Thoracic aorta (tissue), 2 donors: Measurements from ENCODE around the gene NAB1. TPM values are rescaled to one million over a fixed set of nuclear protein-coding genes. Genes with fewer than 3 reads are reported as not detected.
"Not testable (repeated sequence)": the region's sequence is repeated elsewhere in the genome, so short reads cannot be mapped to it uniquely, and the experiment has no call there.

Experiments used
- ATAC-seq: fragments of 150-250 bp; one replicate; pipeline ENCODE4 v1.8.0; 2017; ENCODE audit warnings: low read depth; ENCODE audit not compliant: insufficient number of reproducible peaks, low FRiP score
- DNase-seq: peaks from one replicate; pipeline ENCODE4 v3.0.0-alpha.2; 2020; ENCODE audit warnings: low spot score
- H3K27ac ChIP-seq, 2 donors: fragments of 200-600 bp; sonication (generic); 1 replicate in 1 of 2; 2 replicates in 1 of 2; pipeline ENCODE4 v1.5.1; 2016; ENCODE audit warnings: mild to moderate bottlenecking in 2 of 2, moderate library complexity in 2 of 2
- H3K27me3 ChIP-seq: fragments of 200-600 bp; sonication (generic); replicated peaks from 2 replicates; pipeline ENCODE4 v1.6.0; 2016; ENCODE audit warnings: mild to moderate bottlenecking; ENCODE audit not compliant: insufficient read depth
- H3K36me3 ChIP-seq: fragments of 200-600 bp; sonication (generic); one replicate; pipeline ENCODE4 v1.5.1; 2016
- H3K4me1 ChIP-seq, 2 donors: fragments of 200-600 bp; sonication (generic); 1 replicate in 1 of 2; 2 replicates in 1 of 2; pipeline versions ENCODE4 v1.5.1 to v1.6.0; 2016; ENCODE audit warnings: low read depth in 2 of 2, mild to moderate bottlenecking in 1 of 2; ENCODE audit not compliant: control insufficient read depth in 1 of 2
- H3K4me3 ChIP-seq: fragments of 200-600 bp; sonication (generic); 2 replicates; pipeline ENCODE4 v1.5.1; 2016; ENCODE audit warnings: mild to moderate bottlenecking
- H3K9me3 ChIP-seq: fragments of 200-600 bp; sonication (generic); 2 replicates; pipeline ENCODE4 v1.5.1; 2016
- total RNA-seq, 2 donors: library from RNA; depleted of rRNA; stranded (reverse); fragments of >200 nt; gene quantifications; one replicate each; pipeline versions ENCODE4 v1.1.0 to v1.2.3, GENCODE V29; 2016
- TF ChIP-seq, protein P1 (sequence below): fragments of 200-600 bp; sonication (generic); IDR thresholded peaks from one replicate; pipeline ENCODE4 v1.5.1; 2019; ENCODE audit warnings: antibody characterized with exemption

NAB1 gene
- total RNA-seq, 2 donors from 2014 or later, result 51.0 to 77.7 TPM

DNA sequence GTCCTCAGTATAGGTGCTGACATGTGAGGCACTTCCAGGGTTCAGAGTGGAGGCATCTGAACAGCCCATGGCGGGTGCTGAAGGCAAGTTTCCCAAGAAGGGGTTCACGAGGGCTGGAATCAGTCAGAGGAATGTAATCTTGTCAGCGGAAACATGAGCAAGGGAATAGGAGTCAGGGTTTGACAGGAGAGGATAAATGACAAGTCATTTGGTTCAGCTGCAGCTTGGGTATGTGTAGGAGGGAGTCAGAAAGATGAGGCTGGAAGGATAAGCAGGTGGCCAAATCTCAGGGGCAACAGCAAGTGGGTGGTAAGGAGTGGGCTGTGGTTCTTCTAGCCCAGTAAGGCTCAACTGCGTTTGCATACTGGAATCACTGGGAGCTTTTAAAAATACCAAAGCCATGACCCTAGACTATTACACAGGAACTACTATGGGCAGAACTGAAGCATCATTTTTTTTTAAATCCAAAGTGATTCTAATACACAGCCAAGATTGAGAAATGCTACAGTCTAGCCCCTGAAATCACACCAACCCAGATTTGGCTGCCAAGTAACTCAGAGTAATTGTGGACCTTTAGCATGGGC lies 41.8 kb upstream of the NAB1 start:
- TF ChIP-seq, protein P1, sequence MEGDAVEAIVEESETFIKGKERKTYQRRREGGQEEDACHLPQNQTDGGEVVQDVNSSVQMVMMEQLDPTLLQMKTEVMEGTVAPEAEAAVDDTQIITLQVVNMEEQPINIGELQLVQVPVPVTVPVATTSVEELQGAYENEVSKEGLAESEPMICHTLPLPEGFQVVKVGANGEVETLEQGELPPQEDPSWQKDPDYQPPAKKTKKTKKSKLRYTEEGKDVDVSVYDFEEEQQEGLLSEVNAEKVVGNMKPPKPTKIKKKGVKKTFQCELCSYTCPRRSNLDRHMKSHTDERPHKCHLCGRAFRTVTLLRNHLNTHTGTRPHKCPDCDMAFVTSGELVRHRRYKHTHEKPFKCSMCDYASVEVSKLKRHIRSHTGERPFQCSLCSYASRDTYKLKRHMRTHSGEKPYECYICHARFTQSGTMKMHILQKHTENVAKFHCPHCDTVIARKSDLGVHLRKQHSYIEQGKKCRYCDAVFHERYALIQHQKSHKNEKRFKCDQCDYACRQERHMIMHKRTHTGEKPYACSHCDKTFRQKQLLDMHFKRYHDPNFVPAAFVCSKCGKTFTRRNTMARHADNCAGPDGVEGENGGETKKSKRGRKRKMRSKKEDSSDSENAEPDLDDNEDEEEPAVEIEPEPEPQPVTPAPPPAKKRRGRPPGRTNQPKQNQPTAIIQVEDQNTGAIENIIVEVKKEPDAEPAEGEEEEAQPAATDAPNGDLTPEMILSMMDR, result no peak
- ATAC-seq, result no peak
- DNase-seq, result no peak
- Histone ChIP-seq H3K9me3 (no peaks in the 10 kb centered on the region), H3K27me3 (no peaks in the 10 kb centered on the region), H3K4me3 (no peak overlapping the region), H3K4me1 (peaks cover 0 to 13% of the 10 kb centered on the region in 2 donors), H3K36me3 (no peaks in the 10 kb centered on the region), H3K27ac (no peak overlapping the region)

DNA sequence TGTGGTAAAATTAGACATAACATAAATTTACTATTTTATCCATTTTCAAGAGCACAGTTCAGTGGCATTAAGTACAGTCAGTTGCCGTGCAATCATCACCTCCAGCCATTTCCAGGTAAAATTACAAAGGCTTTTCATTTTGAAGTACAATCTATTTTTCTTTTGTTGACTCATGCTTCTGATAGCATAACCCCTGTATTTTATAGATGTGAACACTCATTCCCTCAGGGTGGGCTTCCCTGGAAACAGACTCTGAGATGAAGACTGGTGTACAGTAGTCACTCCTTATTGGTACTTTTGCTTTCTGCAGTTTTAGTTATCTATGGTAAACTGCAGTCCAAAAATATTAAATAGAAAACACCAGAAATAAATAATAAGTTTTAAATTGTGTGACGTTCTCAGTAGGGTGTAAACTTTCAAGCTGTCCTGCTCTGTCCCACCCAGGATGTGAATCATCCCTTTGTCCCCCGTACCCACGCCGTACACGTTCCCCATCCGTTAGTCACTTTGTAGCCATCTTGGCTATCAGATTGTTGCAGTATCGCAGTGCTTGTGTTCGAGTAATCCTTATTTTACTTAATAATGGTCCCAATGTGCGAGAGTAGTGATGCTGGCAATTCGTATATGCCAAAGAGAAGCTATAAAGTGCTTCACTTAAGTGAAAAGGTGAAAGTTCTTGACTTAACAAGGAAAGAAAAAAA lies 41.1 kb upstream of the NAB1 start:
- Histone ChIP-seq H3K4me1 (peaks cover 0 to 13% of the 10 kb centered on the region in 2 donors), H3K27ac (no peak overlapping the region), H3K4me3 (no peak overlapping the region), H3K36me3 (no peaks in the 10 kb centered on the region), H3K27me3 (no peaks in the 10 kb centered on the region), H3K9me3 (no peaks in the 10 kb centered on the region)
- TF ChIP-seq, protein P1, result no peak
- DNase-seq (no peak), ATAC-seq (no peak)

DNA sequence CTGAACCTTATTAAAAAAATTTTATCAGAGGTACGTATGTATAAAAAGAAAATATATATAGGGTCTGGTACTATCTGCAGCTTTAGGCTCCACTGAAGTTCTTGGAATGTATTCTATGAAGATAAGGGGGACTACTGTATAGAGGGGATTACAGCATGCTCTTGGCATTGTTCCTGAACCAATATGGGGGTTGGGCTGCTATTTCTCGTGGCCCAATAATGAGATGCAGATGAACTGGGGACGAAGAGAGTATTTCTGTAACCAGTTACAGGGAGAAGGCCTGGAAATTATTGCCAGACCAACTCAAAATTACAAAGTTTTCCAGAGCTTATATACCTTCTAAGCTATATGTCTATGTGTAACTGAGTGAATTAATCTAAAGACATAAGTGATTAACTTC lies 40.0 kb upstream of the NAB1 start:
- not testable (repeated sequence) for H3K4me3 ChIP-seq, H3K36me3 ChIP-seq, H3K27ac ChIP-seq, H3K9me3 ChIP-seq, ATAC-seq, H3K27me3 ChIP-seq, DNase-seq
- peaks cover 0 to 13% of the 10 kb centered on the region in 2 donors for H3K4me1 ChIP-seq

DNA sequence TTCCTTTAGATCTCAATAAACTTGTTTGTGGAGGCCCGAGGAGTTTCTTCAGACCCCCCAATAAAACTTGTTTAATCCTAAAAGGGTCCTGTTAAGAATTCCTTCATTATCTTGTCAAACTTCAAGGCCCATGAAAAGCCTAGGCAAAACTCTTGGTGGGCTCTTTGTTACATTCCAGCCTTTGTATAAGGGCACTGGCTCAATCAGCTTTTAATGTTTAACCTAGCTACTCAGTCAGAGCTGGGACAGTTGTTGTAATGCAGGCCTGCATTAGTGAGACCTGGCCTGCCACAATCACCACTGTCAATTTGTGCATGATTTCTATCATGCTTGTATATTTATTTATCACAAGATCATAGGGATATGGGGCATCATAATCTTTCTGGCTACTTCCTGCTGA lies 39.5 kb upstream of the NAB1 start:
- H3K36me3 ChIP-seq, H3K27ac ChIP-seq: not testable (repeated sequence)
- H3K4me1 ChIP-seq, result peaks cover 0 to 13% of the 10 kb centered on the region in 2 donors

DNA sequence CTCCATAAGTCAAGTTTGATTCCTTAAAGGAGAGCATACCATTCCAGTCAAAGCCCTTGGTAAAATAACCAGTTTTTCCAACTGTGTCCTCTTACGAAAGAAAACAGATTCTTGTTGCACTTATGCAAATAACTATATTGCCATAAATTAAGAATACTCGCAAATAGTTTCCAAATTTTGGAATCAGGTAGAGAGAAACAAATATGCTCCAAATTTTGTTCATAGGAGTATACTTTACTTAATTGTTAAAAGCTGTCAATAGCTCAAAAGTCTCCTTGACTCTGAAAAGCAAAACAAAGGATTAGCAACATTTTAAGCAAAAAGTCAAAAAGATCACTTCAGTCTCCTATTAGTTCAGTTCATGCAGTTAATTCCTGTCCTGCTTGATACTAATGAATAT lies 38.4 kb upstream of the NAB1 start:
- not testable (repeated sequence) for ATAC-seq, H3K4me3 ChIP-seq, H3K27ac ChIP-seq, H3K9me3 ChIP-seq, DNase-seq, H3K27me3 ChIP-seq, H3K36me3 ChIP-seq
- H3K4me1 ChIP-seq, result peaks cover 0 to 13% of the 10 kb centered on the region in 2 donors

More for the DNA sequence above, 39.5 kb upstream of the NAB1 start:
- H3K9me3 ChIP-seq, DNase-seq, H3K4me3 ChIP-seq, H3K27me3 ChIP-seq, ATAC-seq: not testable (repeated sequence)

DNA sequence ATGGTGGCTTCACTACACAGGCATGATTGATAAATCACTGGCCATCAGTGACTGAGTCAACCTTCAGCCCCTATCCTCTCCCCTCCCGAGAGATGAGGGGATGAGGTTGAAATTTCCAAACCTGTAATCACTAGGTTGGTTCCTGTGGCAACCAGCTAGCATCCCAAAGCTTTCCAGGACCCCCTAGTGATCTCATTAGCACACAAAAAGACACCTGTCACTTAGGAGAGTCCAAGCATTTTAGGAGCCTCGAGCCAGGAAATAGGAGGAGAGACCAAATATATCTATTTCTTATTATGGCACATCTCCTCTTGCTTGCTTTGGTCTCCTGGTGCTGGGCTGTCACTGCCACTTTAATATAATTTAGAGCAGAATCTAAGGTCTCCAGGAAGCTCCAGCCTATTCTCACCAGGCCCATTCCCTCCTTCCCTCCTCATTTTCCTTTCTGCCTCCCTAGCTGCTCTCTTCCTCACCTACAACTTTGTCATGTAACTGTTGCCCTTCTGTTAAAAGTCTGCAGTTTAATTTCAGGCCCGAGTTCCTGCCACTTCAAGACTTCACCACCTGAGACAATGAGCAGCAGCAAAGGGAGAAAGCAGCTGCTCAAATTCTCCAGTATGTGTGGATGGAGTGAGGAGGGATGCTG lies 33.2 kb upstream of the NAB1 start:
- no peak overlapping the region for H3K27ac ChIP-seq
- no peak for DNase-seq
- no peaks in the 10 kb centered on the region for H3K4me1 ChIP-seq
- H3K4me3 ChIP-seq, result no peak overlapping the region
- H3K27me3 ChIP-seq, result no peaks in the 10 kb centered on the region
- TF ChIP-seq, protein P1, result no peak
- no peaks in the 10 kb centered on the region for H3K36me3 ChIP-seq
- no peak for ATAC-seq
- no peaks in the 10 kb centered on the region for H3K9me3 ChIP-seq
